Measurements from ENCODE around the gene FBXO46.

The FBXO46 gene

GRCh38 chr19:45681391-45682015, 49.2 kb downstream of the FBXO46 start:
- peak; percentile 69 for DNase-seq (ENCODE audit: low read depth)

DNA sequence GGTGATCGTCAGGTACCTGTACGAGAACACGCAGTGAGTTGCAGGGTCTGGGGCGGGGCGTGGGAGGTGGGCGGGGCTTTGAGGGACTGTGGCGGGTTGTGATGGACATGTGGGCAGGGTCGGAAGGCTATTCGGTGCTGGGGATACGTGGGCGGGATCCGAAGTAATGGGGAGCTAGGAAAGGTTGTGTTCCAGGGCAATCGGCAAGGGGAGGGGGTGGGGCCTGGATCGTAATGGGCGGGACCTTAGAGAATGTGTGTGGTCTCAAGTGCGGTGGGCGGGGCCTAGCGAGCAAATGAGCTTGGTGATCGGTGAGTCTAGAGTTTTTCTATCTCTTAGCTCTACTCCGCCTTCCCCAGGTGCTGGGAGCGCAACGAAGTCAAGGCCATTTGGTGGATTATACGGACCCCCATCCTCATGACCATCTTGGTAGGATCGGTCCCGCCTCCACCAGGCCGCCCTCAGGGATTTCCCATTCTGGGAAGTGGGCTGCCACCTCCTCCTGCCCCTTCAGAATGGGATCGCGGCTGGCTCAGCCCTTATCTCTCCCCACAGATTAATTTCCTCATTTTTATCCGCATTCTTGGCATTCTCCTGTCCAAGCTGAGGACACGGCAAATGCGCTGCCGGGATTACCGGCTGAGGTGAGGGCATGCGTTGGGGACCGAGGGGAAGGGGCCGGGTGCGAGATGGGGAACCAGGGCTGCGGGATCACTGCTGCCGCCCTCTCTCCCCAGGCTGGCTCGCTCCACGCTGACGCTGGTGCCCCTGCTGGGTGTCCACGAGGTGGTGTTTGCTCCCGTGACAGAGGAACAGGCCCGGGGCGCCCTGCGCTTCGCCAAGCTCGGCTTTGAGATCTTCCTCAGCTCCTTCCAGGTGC, 53.1 kb downstream of the FBXO46 start:
- DNase-seq (ENCODE audit: low read depth): peak; percentile 61

GRCh38 chr19:45676851-45677263, 53.8 kb downstream of the FBXO46 start:
- DNase-seq (ENCODE audit: low read depth): no peak

DNA sequence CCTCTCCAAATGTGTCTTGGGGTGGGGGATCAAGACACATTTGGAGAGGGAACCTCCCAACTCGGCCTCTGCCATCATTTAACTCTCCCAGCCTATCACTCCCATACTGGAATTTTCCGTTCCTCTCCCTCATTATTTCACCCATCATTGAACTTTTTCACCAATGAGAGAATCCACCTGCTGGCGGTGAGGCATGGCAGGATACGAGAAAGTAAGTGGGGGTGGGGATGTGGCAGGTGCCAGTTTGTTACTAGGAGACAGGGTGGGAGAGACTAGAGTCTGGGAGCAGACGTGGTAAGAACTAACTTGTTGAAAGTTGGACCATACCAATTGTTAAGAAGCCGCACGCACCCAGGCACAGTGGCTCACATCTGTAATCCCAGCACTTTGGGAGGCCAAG, 55.8 kb downstream of the FBXO46 start:
- DNase-seq (ENCODE audit: low read depth): no peak

GRCh38 chr19:45670670-45671453, 59.8 kb downstream of the FBXO46 start:
- no peak for DNase-seq (ENCODE audit: low read depth)

DNA sequence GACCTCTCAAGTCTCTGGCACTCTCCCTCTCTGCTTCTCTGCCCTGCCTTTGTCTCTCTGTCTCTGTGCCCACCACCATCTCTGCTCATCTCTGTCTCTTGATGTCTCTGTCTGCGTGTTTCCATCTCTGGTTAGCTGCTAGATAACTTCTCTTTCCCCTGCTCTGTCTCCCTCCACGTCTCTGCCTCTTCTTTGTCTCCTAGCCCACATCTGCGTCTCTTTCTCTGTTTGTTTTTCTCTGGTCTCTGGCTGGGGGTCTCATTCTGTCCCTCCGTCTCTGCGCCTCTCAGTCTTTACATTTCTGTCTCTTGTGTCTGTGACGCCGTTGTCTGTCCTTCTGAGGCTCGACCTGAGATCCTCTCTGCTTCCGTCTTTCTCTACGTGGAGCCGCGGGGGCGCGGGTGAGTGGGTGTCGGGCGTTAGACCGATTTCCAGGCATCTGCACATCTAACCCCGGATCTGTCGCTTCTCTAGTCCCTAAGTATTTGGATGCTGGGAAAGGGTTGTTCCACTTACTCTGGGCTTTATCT, 62.3 kb downstream of the FBXO46 start:
- DNase-seq (ENCODE audit: low read depth): no peak

DNA sequence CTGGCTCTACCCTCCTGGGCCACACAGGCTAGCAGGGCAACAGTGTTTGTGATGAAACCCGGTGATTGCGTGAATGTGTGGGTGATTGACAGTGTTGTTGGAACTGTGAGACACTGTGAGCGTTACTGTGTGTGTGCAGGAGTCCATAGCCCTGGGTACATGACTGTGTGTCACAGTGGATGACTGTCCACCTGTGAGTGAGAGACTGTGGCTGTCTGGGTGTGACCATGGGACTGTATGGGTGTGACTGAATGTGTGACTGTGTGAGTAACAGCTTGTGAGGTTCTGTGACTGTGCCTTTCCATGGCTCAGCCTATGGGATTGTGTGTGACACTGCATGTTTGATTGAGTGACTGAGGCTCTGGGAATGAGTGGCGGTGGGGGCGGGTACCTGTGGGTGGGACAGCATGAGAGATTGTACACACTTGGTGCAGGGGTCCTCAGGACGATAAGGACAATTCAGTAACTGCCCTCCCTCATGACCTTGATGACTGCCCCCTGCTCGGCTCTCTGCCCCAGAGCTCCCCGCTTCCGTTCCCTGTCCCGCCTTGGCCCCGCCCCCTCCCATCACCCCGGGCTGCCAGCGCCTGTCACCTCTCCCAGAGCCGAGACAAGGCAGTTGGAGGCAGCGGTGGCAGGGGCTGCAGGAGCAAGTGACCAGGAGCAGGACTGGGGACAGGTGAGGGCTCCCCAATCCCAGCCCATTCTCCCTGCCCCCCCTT, 62.9 kb downstream of the FBXO46 start, which contains the start of gene GIPR:
Gene GIPR, plus strand, starts transcription at position 602 of the 722 bp plus-strand sequence. CDS start 1,300 bp downstream, outside the sequence.
- no peak for DNase-seq (ENCODE audit: low read depth)

GRCh38 chr19:45664575-45664974, 66.1 kb downstream of the FBXO46 start:
- DNase-seq (ENCODE audit: low read depth): no peak

DNA sequence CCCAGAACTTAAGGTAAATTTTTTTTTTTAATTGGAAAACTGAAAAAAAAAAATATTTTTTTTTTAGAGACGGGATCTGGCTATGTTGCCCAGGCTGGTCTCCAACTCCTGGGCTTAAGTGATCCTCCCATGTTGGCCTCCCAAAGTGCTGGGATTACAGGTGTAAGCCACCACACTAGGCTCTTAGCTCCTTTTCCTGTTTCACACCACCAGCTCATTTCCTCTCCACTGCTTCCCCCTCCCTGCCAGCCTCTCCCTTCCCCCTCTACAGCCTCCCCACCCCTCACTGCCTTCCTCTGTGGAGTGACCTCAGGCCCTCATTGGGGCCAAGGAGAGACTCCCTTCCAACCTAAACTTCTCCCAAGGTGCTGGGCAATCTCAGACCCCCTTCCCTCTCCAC, 66.9 kb downstream of the FBXO46 start:
- DNase-seq (ENCODE audit: low read depth): no peak

DNA sequence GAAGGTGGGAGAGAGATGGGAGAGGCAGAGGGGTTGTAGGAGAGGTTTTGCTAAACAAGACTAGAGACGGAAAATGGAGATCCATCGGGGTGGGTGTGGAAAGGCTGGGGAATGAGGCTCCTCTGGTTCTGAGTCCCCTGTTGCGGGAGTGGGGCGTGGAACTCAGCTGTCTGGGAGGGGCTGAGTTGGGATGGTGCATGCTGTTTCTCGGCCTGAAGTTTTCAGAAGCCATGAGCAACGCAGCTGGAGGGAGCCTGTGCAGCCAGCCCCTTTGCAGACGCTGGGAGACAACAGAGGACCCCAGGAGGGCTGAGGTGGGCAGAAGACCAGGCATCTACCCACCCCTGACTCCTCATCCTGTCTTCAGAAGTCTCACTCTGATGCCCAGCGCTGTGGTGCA, 70.1 kb downstream of the FBXO46 start:
- no peak for DNase-seq (ENCODE audit: low read depth)

Measured in stimulated activated CD8-positive, alpha-beta memory T cell treated with anti-CD3 and anti-CD28 coated beads, Interleukin-15, amount 100 ng/mL, for 1 hour (primary cell).